GM18873 (cell line): ENCODE data around the gene BRPF3.
"Not testable (repeated sequence)": the region's sequence is repeated elsewhere in the genome, so short reads cannot be mapped to it uniquely, and the experiment has no call there.

Experiments
- ATAC-seq: cut with Tn5 transposase; IDR thresholded peaks from one replicate; pipeline ENCODE4 v1.9.1; 2021; ENCODE audit warnings: mild to moderate bottlenecking, moderate library complexity, moderate number of reproducible peaks; ENCODE audit not compliant: unreplicated experiment, low FRiP score

Gene BRPF3

DNA sequence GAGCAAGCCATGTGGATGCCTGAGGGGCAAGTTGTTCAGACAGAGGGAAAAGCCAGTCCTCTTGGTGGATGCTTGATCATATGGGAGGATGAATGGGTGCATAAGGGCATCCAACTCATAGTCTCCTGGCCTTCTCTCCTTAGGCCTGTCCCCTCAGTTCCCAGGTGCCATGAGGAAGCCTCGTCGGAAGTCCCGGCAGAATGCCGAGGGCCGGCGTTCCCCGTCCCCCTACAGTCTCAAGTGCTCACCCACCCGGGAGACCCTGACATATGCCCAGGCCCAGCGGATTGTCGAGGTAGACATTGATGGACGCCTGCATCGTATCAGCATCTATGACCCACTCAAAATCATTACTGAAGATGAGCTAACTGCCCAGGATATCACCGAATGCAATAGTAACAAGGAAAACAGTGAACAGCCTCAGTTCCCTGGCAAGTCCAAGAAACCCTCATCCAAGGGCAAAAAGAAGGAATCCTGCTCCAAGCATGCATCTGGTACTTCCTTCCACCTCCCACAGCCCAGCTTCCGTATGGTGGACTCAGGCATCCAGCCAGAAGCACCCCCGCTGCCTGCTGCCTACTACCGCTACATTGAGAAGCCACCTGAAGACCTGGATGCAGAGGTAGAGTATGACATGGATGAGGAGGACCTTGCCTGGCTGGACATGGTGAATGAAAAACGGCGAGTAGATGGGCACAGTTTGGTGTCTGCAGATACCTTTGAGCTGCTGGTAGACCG lies 3.8 kb downstream of the BRPF3 start:
- ATAC-seq: no peak

DNA sequence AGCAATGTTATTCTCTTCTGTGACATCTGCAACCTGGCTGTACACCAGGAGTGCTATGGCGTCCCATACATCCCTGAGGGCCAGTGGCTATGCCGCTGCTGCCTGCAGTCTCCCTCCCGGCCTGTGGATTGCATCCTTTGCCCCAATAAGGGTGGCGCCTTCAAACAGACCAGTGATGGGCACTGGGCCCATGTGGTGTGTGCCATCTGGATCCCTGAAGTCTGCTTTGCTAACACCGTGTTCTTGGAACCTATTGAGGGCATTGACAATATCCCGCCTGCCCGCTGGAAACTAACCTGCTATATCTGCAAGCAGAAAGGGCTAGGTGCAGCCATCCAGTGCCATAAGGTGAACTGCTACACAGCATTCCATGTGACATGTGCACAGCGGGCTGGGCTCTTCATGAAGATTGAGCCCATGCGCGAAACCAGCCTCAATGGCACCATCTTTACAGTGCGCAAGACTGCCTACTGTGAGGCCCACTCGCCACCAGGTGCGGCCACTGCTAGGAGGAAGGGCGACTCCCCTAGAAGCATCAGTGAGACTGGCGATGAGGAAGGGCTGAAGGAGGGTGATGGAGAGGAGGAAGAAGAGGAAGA lies 4.6 kb downstream of the BRPF3 start:
- no peak for ATAC-seq

GRCh38 chr6:36201612-36202011 lies 5.1 kb downstream of the BRPF3 start:
- ATAC-seq: no peak

DNA sequence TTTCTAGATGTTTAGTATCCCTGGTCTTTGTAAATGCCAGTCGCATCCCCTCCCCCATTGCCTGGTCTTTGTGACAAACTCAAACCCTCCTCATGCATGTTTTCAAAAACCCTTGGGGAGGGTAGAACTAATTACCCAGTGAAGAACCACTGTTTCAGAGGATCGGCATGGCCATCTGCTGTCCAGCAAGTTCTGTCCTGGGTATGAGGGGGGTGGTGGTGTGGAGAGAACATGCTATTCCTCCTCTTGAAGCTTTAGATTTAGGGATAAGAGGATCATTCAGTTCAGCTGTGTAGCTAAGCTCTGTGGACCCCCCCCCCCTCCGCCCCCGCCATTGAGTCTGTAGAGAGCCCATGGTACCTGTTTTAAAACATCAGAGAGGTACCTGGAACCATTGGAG lies 5.6 kb downstream of the BRPF3 start:
- no peak for ATAC-seq

DNA sequence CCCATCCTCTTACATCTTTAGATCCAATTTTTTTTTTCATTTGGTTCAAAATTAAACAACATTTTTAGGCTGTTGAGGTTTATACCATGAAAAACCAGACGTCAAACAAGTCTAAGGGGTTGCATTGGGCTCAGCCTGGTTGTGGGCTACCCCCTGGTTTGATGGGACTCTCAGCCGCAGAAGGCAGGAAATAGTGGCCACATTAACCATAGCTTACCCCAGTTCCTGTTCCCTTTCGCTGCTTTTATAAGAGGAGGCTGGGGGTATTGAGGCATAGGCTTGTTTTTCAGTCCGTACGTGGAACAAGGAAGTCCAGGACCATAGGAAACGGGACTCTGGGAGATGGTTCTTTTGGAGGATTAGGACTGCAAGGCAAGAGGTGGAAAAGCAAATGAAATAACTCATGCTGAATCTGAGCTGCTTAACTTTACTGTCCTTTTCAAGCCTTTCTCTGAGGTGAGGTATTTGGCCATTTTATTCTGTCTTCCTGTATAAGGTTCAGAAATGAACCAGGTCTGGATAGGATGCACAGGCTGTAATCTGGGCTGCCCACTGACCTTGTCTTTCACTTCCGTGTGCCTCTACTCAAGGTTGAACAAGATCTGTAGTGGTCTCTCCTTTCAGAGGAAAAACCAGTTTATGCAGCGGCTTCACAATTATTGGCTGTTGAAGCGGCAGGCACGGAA lies 7.7 kb downstream of the BRPF3 start:
- no peak for ATAC-seq

DNA sequence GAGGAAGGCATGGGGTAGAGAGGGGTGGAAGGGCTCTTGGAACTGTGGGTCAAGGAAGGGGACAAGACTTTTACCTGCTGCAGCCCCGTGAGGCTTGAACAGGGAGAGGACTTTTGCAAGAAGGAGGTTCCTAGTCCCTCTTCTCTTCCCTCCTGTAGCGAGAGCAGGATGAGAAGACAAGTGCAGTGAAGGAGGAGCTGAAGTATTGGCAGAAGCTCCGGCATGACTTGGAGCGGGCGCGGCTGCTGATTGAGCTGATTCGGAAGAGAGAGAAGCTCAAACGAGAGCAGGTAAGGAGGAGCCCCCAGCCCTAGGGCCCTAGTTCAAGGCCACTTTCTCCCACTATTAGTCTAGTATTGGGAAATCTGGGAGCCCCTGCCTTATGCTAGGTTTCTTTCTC lies 10.6 kb downstream of the BRPF3 start:
- ATAC-seq: no peak

DNA sequence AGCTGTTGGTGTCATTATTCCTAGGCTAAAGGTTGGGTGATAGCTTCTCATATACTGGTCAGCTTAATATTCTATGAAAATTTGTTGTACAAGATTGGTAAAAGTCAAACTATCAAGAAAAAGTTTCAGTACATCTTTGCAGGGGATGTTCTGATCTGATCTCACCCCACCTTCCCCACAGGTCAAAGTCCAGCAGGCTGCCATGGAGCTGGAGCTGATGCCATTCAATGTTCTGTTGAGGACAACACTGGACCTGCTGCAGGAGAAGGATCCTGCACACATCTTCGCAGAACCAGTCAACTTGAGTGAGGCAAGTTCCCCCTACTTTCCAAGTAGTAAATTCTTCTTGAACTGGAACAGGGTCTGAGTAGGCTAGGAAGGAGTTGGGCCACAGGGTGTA lies 13.1 kb downstream of the BRPF3 start:
- ATAC-seq: no peak

- ATAC-seq: no peak
Measured at GRCh38 chr6:36210182-36210581, 13.6 kb downstream of the BRPF3 start.

- no peak for ATAC-seq
Measured at GRCh38 chr6:36210886-36211595, 14.5 kb downstream of the BRPF3 start.

- no peak for ATAC-seq
Measured at GRCh38 chr6:36216559-36216958, 20.0 kb downstream of the BRPF3 start.

DNA sequence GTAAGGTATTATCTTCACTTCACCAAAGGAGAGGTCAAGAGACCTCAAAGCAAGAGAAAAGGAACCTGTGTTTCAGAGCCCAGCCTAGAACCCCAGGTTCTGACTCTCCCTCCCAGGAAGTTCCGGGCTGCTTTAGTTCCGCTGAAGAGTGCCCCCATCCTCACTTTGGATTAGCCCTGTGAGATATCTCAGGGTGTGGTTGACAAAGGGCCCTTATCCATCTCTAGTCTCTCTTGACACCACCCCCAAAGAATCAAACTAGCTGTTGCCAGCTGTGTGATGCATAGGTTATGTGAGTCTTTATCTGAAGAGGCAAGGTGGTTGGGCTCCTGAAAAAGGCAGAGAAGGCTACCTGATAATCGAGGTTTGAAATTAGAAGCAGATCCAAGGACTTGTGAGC lies 20.6 kb downstream of the BRPF3 start:
- ATAC-seq: no peak

DNA sequence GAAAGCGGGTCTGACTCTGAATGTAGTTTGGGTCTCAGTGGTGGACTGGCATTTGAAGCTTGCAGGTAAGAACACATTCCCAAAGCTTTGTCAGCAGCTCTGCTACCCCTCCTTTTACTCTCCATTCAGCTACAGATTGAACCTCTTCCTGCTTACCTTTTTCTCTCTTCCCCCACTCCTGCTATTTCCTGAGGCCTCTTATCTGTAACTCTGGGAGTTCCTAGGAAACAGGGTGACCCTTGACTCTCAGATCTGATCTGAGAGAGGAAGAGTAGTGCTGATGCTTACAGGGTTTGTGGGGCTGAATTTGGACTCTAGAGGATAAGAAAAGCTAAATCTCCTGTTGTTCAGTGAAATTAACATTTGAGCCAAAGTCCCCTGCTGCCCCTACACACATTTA lies 21.4 kb downstream of the BRPF3 start:
- ATAC-seq: no peak

DNA sequence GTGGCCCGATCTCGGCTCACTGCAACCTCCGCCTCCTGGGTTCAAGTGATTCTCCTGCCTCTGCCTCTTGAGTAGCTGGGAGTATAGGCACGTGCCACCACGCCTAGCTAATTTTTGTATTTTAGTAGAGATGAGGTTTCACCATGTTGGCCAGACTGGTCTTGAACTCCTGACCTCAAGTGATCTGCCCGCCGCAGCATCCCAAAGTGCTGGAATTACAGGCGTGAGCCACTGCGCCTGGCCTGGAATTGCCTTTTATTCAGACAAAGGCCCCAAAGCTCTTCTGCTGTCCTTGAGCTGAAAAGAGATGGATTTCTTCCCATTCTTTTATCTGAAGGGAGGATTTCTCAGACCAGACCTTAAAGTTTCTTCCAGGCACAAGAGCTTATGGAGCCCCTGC lies 22.0 kb downstream of the BRPF3 start:
- ATAC-seq: not testable (repeated sequence)

DNA sequence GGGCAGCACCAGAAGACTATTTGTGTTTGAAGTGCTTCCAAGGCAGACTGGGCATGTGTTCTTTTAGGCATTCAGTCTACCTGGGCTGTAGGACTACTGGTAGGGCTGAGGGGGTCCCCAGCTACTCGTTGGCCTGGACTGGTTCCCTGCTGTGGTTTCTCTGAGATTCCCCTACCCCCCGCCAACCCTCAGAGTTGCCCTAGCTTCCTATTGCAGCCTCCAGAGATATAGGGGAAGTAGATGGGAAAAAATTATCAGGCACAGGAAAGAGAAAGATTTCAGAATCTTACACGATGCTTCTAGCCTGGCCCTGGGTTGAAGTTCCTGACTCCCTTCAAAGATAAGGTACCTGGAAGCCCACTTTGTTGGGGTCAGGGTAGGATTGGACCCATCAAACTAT lies 22.5 kb downstream of the BRPF3 start:
- no peak for ATAC-seq

DNA sequence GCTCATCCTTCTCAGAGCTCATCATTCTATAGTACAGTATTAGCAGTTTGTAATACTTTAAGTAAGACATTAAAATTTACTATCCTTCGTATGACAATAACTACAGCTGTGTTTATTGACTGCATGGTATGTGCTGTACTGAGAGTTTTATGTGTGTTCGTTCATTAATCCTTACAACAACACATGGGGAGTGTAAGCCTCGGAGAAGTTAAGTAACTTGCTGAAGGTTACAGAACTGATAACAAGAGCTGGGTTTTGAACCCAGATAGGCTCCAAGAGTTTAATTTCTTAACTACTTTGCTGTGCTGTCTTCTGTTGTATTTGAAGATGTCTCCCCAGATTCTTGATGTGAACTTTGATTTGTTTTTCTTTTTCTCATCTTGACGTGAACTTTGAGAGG lies 23.7 kb downstream of the BRPF3 start:
- no peak for ATAC-seq

GRCh38 chr6:36221674-36222073 lies 25.1 kb downstream of the BRPF3 start:
- ATAC-seq: no peak

- no peak for ATAC-seq
Measured at GRCh38 chr6:36222924-36223323, 26.4 kb downstream of the BRPF3 start.

DNA sequence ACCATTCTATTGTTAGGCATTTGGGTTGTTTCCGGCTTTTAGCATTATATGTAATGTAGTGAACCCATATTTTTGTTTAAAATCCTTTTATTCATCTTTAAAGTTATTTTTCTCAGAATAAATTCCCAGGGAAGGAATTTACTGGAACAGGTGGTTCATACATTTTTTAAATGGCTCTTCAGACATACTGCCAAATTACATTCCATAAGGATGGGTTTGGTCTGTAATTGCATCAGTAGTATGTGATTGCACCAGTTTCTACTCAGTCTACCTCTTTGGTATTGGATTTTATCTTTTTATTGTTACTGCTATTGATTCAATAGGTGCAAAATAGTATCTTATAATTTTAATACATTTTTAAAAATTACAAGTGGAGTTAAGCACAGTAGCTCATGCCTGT lies 27.2 kb downstream of the BRPF3 start:
- ATAC-seq: no peak

DNA sequence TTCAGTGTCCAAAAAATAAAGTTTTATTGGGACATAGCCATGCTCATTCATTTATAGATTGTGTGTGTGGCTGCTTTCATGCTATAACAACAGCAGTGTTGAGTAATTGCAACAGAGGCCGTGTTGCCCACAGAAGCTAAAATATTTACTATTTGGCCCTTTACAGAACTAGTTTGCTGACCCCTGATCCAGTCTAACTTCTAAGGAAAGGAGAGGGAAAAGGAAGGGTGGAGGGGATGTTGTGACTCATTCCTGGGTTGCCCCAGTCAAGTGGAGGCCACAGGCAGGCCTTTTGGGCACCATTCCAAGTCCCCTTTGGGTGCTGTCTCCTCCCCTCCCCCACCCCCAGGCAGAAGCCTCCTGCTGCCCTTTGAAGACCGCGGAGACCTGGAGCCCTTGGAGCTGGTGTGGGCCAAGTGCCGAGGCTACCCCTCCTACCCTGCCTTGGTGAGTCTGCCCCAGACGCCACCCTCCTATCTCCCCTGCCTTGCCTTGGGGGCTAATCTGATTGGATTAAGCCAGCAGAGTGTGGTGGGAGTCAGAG lies 28.4 kb downstream of the BRPF3 start:
- no peak for ATAC-seq

- ATAC-seq: no peak
Measured at GRCh38 chr6:36226438-36227047, 30.0 kb downstream of the BRPF3 start.
